ENCODE results near the gene VWA8.
"Not testable (repeated sequence)": the region's sequence is repeated elsewhere in the genome, so short reads cannot be mapped to it uniquely, and the experiment has no call there.

VWA8 gene

GRCh38 chr13:41820581-41821237 lies 140.2 kb downstream of the VWA8 start:
- H3K27ac ChIP-seq, result no peak overlapping the region
- no peak for TF ChIP-seq CTCF (conservative IDR thresholded peaks at IDR 0.05)
- no peak for TF ChIP-seq ZFX (IDR thresholded peaks at IDR 0.05)

GRCh38 chr13:41816057-41816456 lies 144.9 kb downstream of the VWA8 start:
- H3K27ac ChIP-seq, result no peak overlapping the region
- TF ChIP-seq ZFX (IDR thresholded peaks at IDR 0.05) (no peak), CTCF (conservative IDR thresholded peaks at IDR 0.05) (no peak)

- TF ChIP-seq ZFX (IDR thresholded peaks at IDR 0.05), result no peak
- TF ChIP-seq CTCF (conservative IDR thresholded peaks at IDR 0.05), result no peak
- no peak overlapping the region for H3K27ac ChIP-seq
Measured at GRCh38 chr13:41813426-41813825, 147.5 kb downstream of the VWA8 start.

GRCh38 chr13:41812851-41813250 lies 148.1 kb downstream of the VWA8 start:
- no peak overlapping the region for H3K27ac ChIP-seq
- TF ChIP-seq CTCF (conservative IDR thresholded peaks at IDR 0.05), result no peak

GRCh38 chr13:41812237-41812636 lies 148.7 kb downstream of the VWA8 start:
- H3K27ac ChIP-seq, result no peak overlapping the region; the same call in 1 of the 2 replicates
- TF ChIP-seq CTCF (conservative IDR thresholded peaks at IDR 0.05) (no peak), ZFX (IDR thresholded peaks at IDR 0.05) (no peak)

GRCh38 chr13:41811588-41812021 lies 149.3 kb downstream of the VWA8 start:
- TF ChIP-seq CTCF (conservative IDR thresholded peaks at IDR 0.05) (no peak), ZFX (IDR thresholded peaks at IDR 0.05) (no peak)

GRCh38 chr13:41809962-41810361 lies 150.9 kb downstream of the VWA8 start:
- TF ChIP-seq CTCF (conservative IDR thresholded peaks at IDR 0.05) (no peak), ZFX (IDR thresholded peaks at IDR 0.05) (no peak)
- H3K27ac ChIP-seq, result no peak overlapping the region

More at GRCh38 chr13:41811588-41812021, 149.3 kb downstream of the VWA8 start:
- H3K27ac ChIP-seq, result no peak overlapping the region

GRCh38 chr13:41803445-41803735 lies 157.5 kb downstream of the VWA8 start:
- not testable (repeated sequence) for H3K27ac ChIP-seq

Data from C4-2B (cell line).